WTC11 (cell line): ENCODE measurements around the gene RIC3. TPM values are rescaled to one million over a fixed set of nuclear protein-coding genes. Genes with fewer than 3 reads are reported as not detected.
A peak's percentile ranks its signal among the peaks of the same experiment; 100 is the strongest.

Experiments used
- ATAC-seq: fragments of 200-7000 bp; cut with Tn5 transposase; 2 replicates; pipeline ENCODE4 v1.10.0; 2021; ENCODE audit warnings: mild to moderate bottlenecking, moderate library complexity
- CTCF ChIA-PET: fragments of 300-600 bp; sonication (Branson Sonifier 250); formaldehyde crosslinking; loops from one replicate; lab custom pipeline; 2021; ENCODE audit warnings: antibody characterized with exemption; lab: Charles Lee
- POLR2A ChIA-PET: fragments of 350-600 bp; sonication (Branson Sonifier 250); formaldehyde crosslinking; loops from one replicate; lab custom pipeline; 2021; ENCODE audit warnings: antibody characterized with exemption; lab: Charles Lee
- DNase-seq: peaks from one replicate; pipeline ENCODE4 v3.0.0; 2021; ENCODE audit warnings: low spot score
- H3K27ac Mint-ChIP-seq: 2 replicates; pipeline ENCODE4 v1.8.0; 2021; ENCODE audit warnings: mixed read lengths
- H3K27me3 Mint-ChIP-seq: 2 replicates; pipeline ENCODE4 v1.8.0; 2021; ENCODE audit warnings: low read depth, mild to moderate bottlenecking, moderate library complexity, mixed read lengths
- H3K36me3 Mint-ChIP-seq: 2 replicates; pipeline ENCODE4 v1.8.0; 2021; ENCODE audit warnings: mixed read lengths
- H3K4me1 Mint-ChIP-seq: 2 replicates; pipeline ENCODE4 v1.8.0; 2022; ENCODE audit warnings: mixed read lengths
- H3K4me3 Mint-ChIP-seq: 2 replicates; pipeline ENCODE4 v1.8.0; 2021; ENCODE audit warnings: mild to moderate bottlenecking, moderate library complexity, mixed read lengths
- H3K9me3 Mint-ChIP-seq: 2 replicates; pipeline ENCODE4 v1.8.0; 2021; ENCODE audit warnings: mixed read lengths
- ATF1 ChIP-seq: sonication (generic); formaldehyde crosslinking; IDR thresholded peaks from 2 replicates; pipeline ENCODE4 v1.8.1; 2023; ENCODE audit warnings: mild to moderate bottlenecking, moderate library complexity, missing genetic modification reagents
- CREB1 ChIP-seq: sonication (generic); formaldehyde crosslinking; IDR thresholded peaks from 2 replicates; pipeline ENCODE4 v1.8.0; 2023; ENCODE audit warnings: mild to moderate bottlenecking, missing genetic modification reagents
- CTCF ChIP-seq: fragments of 200-600 bp; IDR thresholded peaks from 2 replicates; pipeline ENCODE4 v1.8.0; 2022; ENCODE audit warnings: antibody characterized with exemption
- E2F5 ChIP-seq: sonication (generic); formaldehyde crosslinking; IDR thresholded peaks from 2 replicates; pipeline ENCODE4 v1.8.1; 2022; ENCODE audit warnings: mild to moderate bottlenecking, moderate library complexity, missing genetic modification reagents
- ESRRA ChIP-seq: sonication (generic); formaldehyde crosslinking; IDR thresholded peaks from 2 replicates; pipeline ENCODE4 v1.8.1; 2022; ENCODE audit warnings: mild to moderate bottlenecking, missing genetic modification reagents, borderline replicate concordance
- ETV6 ChIP-seq: sonication (generic); formaldehyde crosslinking; IDR thresholded peaks from 2 replicates; pipeline ENCODE4 v1.8.1; 2022; ENCODE audit warnings: mild to moderate bottlenecking, missing genetic modification reagents
- FOXJ3 ChIP-seq: sonication (generic); formaldehyde crosslinking; IDR thresholded peaks from 2 replicates; pipeline ENCODE4 v1.9.0; 2021; ENCODE audit warnings: missing genetic modification reagents, mild to moderate bottlenecking, borderline replicate concordance
- GTF2I ChIP-seq: fragments of 250-450 bp; sonication (Bioruptor Pico); conservative IDR thresholded peaks from 2 replicates; pipeline ENCODE4 v1.4.0; 2021; ENCODE audit warnings: mild to moderate bottlenecking
- IRF2 ChIP-seq: sonication (generic); formaldehyde crosslinking; IDR thresholded peaks from 2 replicates; pipeline ENCODE4 v1.8.0; 2022; ENCODE audit warnings: low read depth, missing genetic modification reagents, borderline replicate concordance
- JAZF1 ChIP-seq: fragments of 250-450 bp; sonication (Bioruptor Pico); IDR thresholded peaks from 2 replicates; pipeline ENCODE4 v1.9.0; 2021; ENCODE audit warnings: moderate library complexity, mild to moderate bottlenecking, inconsistent platforms
- KAT7 ChIP-seq: sonication (generic); formaldehyde crosslinking; IDR thresholded peaks from 2 replicates; pipeline ENCODE4 v1.8.1; 2023; ENCODE audit warnings: missing genetic modification reagents, mild to moderate bottlenecking, borderline replicate concordance
- MLX ChIP-seq: sonication (generic); formaldehyde crosslinking; IDR thresholded peaks from 2 replicates; pipeline ENCODE4 v1.8.1; 2023; ENCODE audit warnings: mild to moderate bottlenecking, missing genetic modification reagents, moderate library complexity
- MYBL2 ChIP-seq: sonication (generic); formaldehyde crosslinking; IDR thresholded peaks from 2 replicates; pipeline ENCODE4 v1.8.1; 2023; ENCODE audit warnings: mild to moderate bottlenecking, moderate library complexity, missing genetic modification reagents
- NR1H2 ChIP-seq: sonication (generic); formaldehyde crosslinking; IDR thresholded peaks from 2 replicates; pipeline ENCODE4 v1.9.0; 2021; ENCODE audit warnings: mild to moderate bottlenecking, moderate library complexity, missing genetic modification reagents
- NR2C2 ChIP-seq: sonication (generic); formaldehyde crosslinking; IDR thresholded peaks from 2 replicates; pipeline ENCODE4 v1.8.0; 2022; ENCODE audit warnings: mild to moderate bottlenecking, missing genetic modification reagents
- SP1 ChIP-seq: sonication (generic); formaldehyde crosslinking; conservative IDR thresholded peaks from 2 replicates; pipeline ENCODE4 v1.8.1; 2022; ENCODE audit warnings: missing genetic modification reagents
- TCF7 ChIP-seq: sonication (generic); formaldehyde crosslinking; IDR thresholded peaks from 2 replicates; pipeline ENCODE4 v1.8.0; 2022; ENCODE audit warnings: mild to moderate bottlenecking, low read depth, missing genetic modification reagents, moderate library complexity
- TEAD1 ChIP-seq: sonication (generic); formaldehyde crosslinking; IDR thresholded peaks from 2 replicates; pipeline ENCODE4 v1.8.0; 2022; ENCODE audit warnings: mild to moderate bottlenecking, missing genetic modification reagents
- TEAD4 ChIP-seq: sonication (generic); formaldehyde crosslinking; IDR thresholded peaks from 2 replicates; pipeline ENCODE4 v1.8.0; 2022; ENCODE audit warnings: mild to moderate bottlenecking, missing genetic modification reagents
- TP53 ChIP-seq: sonication (generic); formaldehyde crosslinking; IDR thresholded peaks from 2 replicates; pipeline ENCODE4 v1.8.1; 2023; ENCODE audit warnings: mild to moderate bottlenecking, missing genetic modification reagents
- ZMAT4 ChIP-seq: fragments of 250-450 bp; sonication (Bioruptor Pico); IDR thresholded peaks from 2 replicates; pipeline ENCODE4 v1.9.0; 2021; ENCODE audit warnings: mild to moderate bottlenecking
- ZNF138 ChIP-seq: sonication (generic); formaldehyde crosslinking; conservative IDR thresholded peaks from 2 replicates; pipeline ENCODE4 v1.8.1; 2022; ENCODE audit warnings: mild to moderate bottlenecking, moderate library complexity, missing genetic modification reagents
- ZNF232 ChIP-seq: sonication (generic); formaldehyde crosslinking; IDR thresholded peaks from 2 replicates; pipeline ENCODE4 v1.8.0; 2022; ENCODE audit warnings: mild to moderate bottlenecking, missing genetic modification reagents
- ZNF425 ChIP-seq: fragments of 250-450 bp; sonication (Bioruptor Pico); conservative IDR thresholded peaks from 2 replicates; pipeline ENCODE4 v1.9.0; 2021; ENCODE audit warnings: mild to moderate bottlenecking
- total RNA-seq: library from RNA; stranded (reverse); gene quantifications from 3 replicates; pipeline ENCODE4 v1.2.3, GENCODE V29; 2021

The RIC3 gene
- total RNA-seq, 1 experiment from 2014 or later = 15.7 TPM

GRCh38 chr11:8085011-8085645 is 83.7 kb downstream of the RIC3 start (continued):
- TF ChIP-seq FOXJ3 = no peak
- no peak for TF ChIP-seq IRF2 (CRISPR knock-in tag)
- TF ChIP-seq MYBL2 (CRISPR knock-in tag) = no peak
- no peak for TF ChIP-seq NR1H2 (CRISPR knock-in tag)
- no peak for TF ChIP-seq TCF7 (CRISPR knock-in tag)
- TF ChIP-seq SP1 (CRISPR knock-in tag) = no peak
- no peak for TF ChIP-seq GTF2I (CRISPR knock-in tag)
- TF ChIP-seq E2F5 (CRISPR knock-in tag) = no peak
- TF ChIP-seq ZNF138 = no peak
- TF ChIP-seq TEAD4 = no peak
- no peak for TF ChIP-seq CTCF
- TF ChIP-seq TEAD1 (CRISPR knock-in tag) = no peak
- TF ChIP-seq, all 79 proteins: peak for 0

- DNase-seq (no peak), ATAC-seq (no peak)
- Mint-ChIP-seq H3K27ac (no peak overlapping the region), H3K4me1 (peaks cover 61% of the 10 kb centered on the region), H3K27me3 (peaks cover 23% of the 10 kb centered on the region), H3K4me3 (no peak overlapping the region), H3K36me3 (no peaks in the 10 kb centered on the region), H3K9me3 (no peaks in the 10 kb centered on the region)
- POLR2A ChIA-PET = no interaction called here
- TF ChIP-seq TCF7 (CRISPR knock-in tag) = no peak
- CTCF ChIA-PET = interaction anchor here (0.6 to 9.9 kb wide), 4 partner anchors 29 to 77 kb away, joined by 3 to 278 read pairs (median 130); no protein-coding TSS in a partner anchor
These were observed 84.5 kb downstream of the RIC3 start for GRCh38 chr11:8084352-8084751.

GRCh38 chr11:8083871-8084281 is 84.9 kb downstream of the RIC3 start:
- Mint-ChIP-seq H3K27me3 (peaks cover 28% of the 10 kb centered on the region), H3K27ac (no peak overlapping the region), H3K4me3 (no peak overlapping the region), H3K4me1 (peaks cover 61% of the 10 kb centered on the region), H3K9me3 (no peaks in the 10 kb centered on the region), H3K36me3 (no peaks in the 10 kb centered on the region)
- TF ChIP-seq ESRRA = no peak
- no peak for TF ChIP-seq E2F5 (CRISPR knock-in tag)
- no peak for TF ChIP-seq NR2C2 (CRISPR knock-in tag)
- TF ChIP-seq ZNF232 = no peak
- no peak for TF ChIP-seq ETV6 (CRISPR knock-in tag)
- TF ChIP-seq KAT7 = no peak
- TF ChIP-seq CREB1 = no peak
- no peak for TF ChIP-seq ATF1 (CRISPR knock-in tag)
- ATAC-seq = no peak
- CTCF ChIA-PET = interaction anchor here (0.6 to 5.2 kb wide), 4 partner anchors 15 to 77 kb away, joined by 3 to 31 read pairs (median 7); no protein-coding TSS in a partner anchor
- no peak for DNase-seq
- POLR2A ChIA-PET = no interaction called here

GRCh38 chr11:8083088-8083395 is 85.8 kb downstream of the RIC3 start:
- ChIA-PET POLR2A (no interaction called here), CTCF (interaction anchor here (1.2 to 6.6 kb wide), 7 partner anchors 9 to 180 kb away, joined by 4 to 63 read pairs (median 10); partner anchors contain the start of genes LMO1 and RIC3)
- H3K27me3 Mint-ChIP-seq = peaks cover 36% of the 10 kb centered on the region
- no peaks in the 10 kb centered on the region for H3K9me3 Mint-ChIP-seq
- H3K4me1 Mint-ChIP-seq = peaks cover 61% of the 10 kb centered on the region
- 0 out of 2 replicates have a peak overlapping the region, but pooled peaks have one; percentile 8 for H3K4me3 Mint-ChIP-seq
- no peak overlapping the region for H3K27ac Mint-ChIP-seq
- DNase-seq (no peak), ATAC-seq (no peak)
- no peak for TF ChIP-seq MLX (CRISPR knock-in tag)
- TF ChIP-seq ZNF232 = no peak
- no peak for TF ChIP-seq ZNF425 (CRISPR knock-in tag)
- TF ChIP-seq JAZF1 (CRISPR knock-in tag) = no peak
- no peak for TF ChIP-seq TP53 (CRISPR knock-in tag)
- no peak for TF ChIP-seq IRF2 (CRISPR knock-in tag)
- TF ChIP-seq ZMAT4 (CRISPR knock-in tag) = no peak
- no peaks in the 10 kb centered on the region for H3K36me3 Mint-ChIP-seq
